ENCODE results near the gene FAM161A.
"Not testable (repeated sequence)": the region's sequence is repeated elsewhere in the genome, so short reads cannot be mapped to it uniquely, and the experiment has no call there.

GRCh38 chr2:61866482-61867089, 12.7 kb upstream of the FAM161A start:
- not testable (repeated sequence) for TF ChIP-seq EZH2 (IDR thresholded peaks at IDR 0.05; ENCODE audit: low read depth, unreplicated experiment); CTCF (conservative IDR thresholded peaks at IDR 0.05; ENCODE audit: low read depth in 2 of 2); JUNB (IDR thresholded peaks at IDR 0.05; ENCODE audit: unreplicated experiment); STAT1 (IDR thresholded peaks at IDR 0.05; ENCODE audit: unreplicated experiment); CREB1 (CRISPR knock-in tag; IDR thresholded peaks at IDR 0.05; ENCODE audit: low read depth); ZNF331 (CRISPR knock-in tag; IDR thresholded peaks at IDR 0.05; ENCODE audit: low read depth); ZNF462 (CRISPR knock-in tag; IDR thresholded peaks at IDR 0.05)
- TF ChIP-seq, protein P1, sequence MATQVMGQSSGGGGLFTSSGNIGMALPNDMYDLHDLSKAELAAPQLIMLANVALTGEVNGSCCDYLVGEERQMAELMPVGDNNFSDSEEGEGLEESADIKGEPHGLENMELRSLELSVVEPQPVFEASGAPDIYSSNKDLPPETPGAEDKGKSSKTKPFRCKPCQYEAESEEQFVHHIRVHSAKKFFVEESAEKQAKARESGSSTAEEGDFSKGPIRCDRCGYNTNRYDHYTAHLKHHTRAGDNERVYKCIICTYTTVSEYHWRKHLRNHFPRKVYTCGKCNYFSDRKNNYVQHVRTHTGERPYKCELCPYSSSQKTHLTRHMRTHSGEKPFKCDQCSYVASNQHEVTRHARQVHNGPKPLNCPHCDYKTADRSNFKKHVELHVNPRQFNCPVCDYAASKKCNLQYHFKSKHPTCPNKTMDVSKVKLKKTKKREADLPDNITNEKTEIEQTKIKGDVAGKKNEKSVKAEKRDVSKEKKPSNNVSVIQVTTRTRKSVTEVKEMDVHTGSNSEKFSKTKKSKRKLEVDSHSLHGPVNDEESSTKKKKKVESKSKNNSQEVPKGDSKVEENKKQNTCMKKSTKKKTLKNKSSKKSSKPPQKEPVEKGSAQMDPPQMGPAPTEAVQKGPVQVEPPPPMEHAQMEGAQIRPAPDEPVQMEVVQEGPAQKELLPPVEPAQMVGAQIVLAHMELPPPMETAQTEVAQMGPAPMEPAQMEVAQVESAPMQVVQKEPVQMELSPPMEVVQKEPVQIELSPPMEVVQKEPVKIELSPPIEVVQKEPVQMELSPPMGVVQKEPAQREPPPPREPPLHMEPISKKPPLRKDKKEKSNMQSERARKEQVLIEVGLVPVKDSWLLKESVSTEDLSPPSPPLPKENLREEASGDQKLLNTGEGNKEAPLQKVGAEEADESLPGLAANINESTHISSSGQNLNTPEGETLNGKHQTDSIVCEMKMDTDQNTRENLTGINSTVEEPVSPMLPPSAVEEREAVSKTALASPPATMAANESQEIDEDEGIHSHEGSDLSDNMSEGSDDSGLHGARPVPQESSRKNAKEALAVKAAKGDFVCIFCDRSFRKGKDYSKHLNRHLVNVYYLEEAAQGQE (IDR thresholded peaks at IDR 0.05; ENCODE audit: unreplicated experiment), result not testable (repeated sequence)
- 0 out of 2 replicates have a peak, but pooled peaks have one; percentile 26 for TF ChIP-seq POLR2AphosphoS5 (IDR thresholded peaks at IDR 0.05; ENCODE audit: low read depth)
